Osteocyte (in vitro differentiated cells): ENCODE data around the gene HACD2. TPM values are rescaled to one million over a fixed set of nuclear protein-coding genes. Genes with fewer than 3 reads are reported as not detected.
A peak's percentile ranks its signal among the peaks of the same experiment; 100 is the strongest.

ENCODE experiments used
- DNase-seq: peaks from one replicate; pipeline ENCODE4 v3.0.0; 2021; ENCODE audit warnings: mixed read lengths; ENCODE audit not compliant: unreplicated experiment; ENCODE audit errors: extremely low spot score
- H3K27ac Mint-ChIP-seq: one replicate; pipeline ENCODE4 v1.8.0; 2021; ENCODE audit warnings: mild to moderate bottlenecking, mixed read lengths; ENCODE audit not compliant: unreplicated experiment
- H3K27me3 Mint-ChIP-seq: one replicate; pipeline ENCODE4 v1.8.0; 2021; ENCODE audit warnings: mixed read lengths; ENCODE audit not compliant: unreplicated experiment
- H3K36me3 Mint-ChIP-seq: one replicate; pipeline ENCODE4 v1.8.0; 2021; ENCODE audit warnings: mixed read lengths; ENCODE audit not compliant: unreplicated experiment
- H3K4me1 Mint-ChIP-seq: one replicate; pipeline ENCODE4 v1.8.0; 2021; ENCODE audit warnings: mixed read lengths; ENCODE audit not compliant: unreplicated experiment
- H3K4me3 Mint-ChIP-seq: one replicate; pipeline ENCODE4 v1.8.0; 2021; ENCODE audit warnings: mild to moderate bottlenecking, moderate library complexity, mixed read lengths; ENCODE audit not compliant: unreplicated experiment
- H3K9me3 Mint-ChIP-seq: one replicate; pipeline ENCODE4 v1.8.0; 2021; ENCODE audit warnings: mixed read lengths; ENCODE audit not compliant: unreplicated experiment
- CTCF ChIP-seq: fragments of 200-600 bp; sonication (generic); IDR thresholded peaks from 2 replicates; pipeline ENCODE4 v1.5.0; 2021; ENCODE audit warnings: antibody characterized with exemption, mild to moderate bottlenecking, moderate library complexity
- total RNA-seq: library from RNA; stranded (reverse); gene quantifications from 2 replicates; pipeline ENCODE4 v1.2.1, GENCODE V29; 2021

Gene HACD2
- total RNA-seq, 1 donor from 2014 or later = 63.8 TPM

GRCh38 chr3:123446610-123447109 lies 138.2 kb downstream of the HACD2 start:
- no peak for DNase-seq
- no peak for TF ChIP-seq CTCF
- Mint-ChIP-seq H3K4me3 (peak overlapping the region; percentile 59), H3K27ac (no peak overlapping the region), H3K4me1 (peaks cover 13% of the 10 kb centered on the region), H3K27me3 (peaks cover 46% of the 10 kb centered on the region), H3K9me3 (no peaks in the 10 kb centered on the region), H3K36me3 (peaks cover 3% of the 10 kb centered on the region)

- H3K9me3 Mint-ChIP-seq = no peaks in the 10 kb centered on the region
- peaks cover 3% of the 10 kb centered on the region for H3K36me3 Mint-ChIP-seq
- peak overlapping the region; percentile 1 for H3K4me3 Mint-ChIP-seq
- TF ChIP-seq CTCF = no peak
- peaks cover 13% of the 10 kb centered on the region for H3K4me1 Mint-ChIP-seq
- H3K27me3 Mint-ChIP-seq = peaks cover 45% of the 10 kb centered on the region
- no peak overlapping the region for H3K27ac Mint-ChIP-seq
- no peak for DNase-seq
These were observed 138.6 kb downstream of the HACD2 start for GRCh38 chr3:123446210-123446609.

- peaks cover 13% of the 10 kb centered on the region for H3K4me1 Mint-ChIP-seq
- no peak for TF ChIP-seq CTCF
- no peaks in the 10 kb centered on the region for H3K9me3 Mint-ChIP-seq
- peaks cover 41% of the 10 kb centered on the region for H3K27me3 Mint-ChIP-seq
- H3K27ac Mint-ChIP-seq = no peak overlapping the region
- no peak for DNase-seq
- H3K36me3 Mint-ChIP-seq = peaks cover 3% of the 10 kb centered on the region
- peak overlapping the region; percentile 1 for H3K4me3 Mint-ChIP-seq
These were observed 139.2 kb downstream of the HACD2 start for GRCh38 chr3:123445702-123446101.

GRCh38 chr3:123444744-123445143 lies 140.1 kb downstream of the HACD2 start:
- Mint-ChIP-seq H3K36me3 (peaks cover 3% of the 10 kb centered on the region), H3K4me3 (peak overlapping the region; percentile 26), H3K4me1 (peaks cover 9% of the 10 kb centered on the region), H3K27me3 (peaks cover 37% of the 10 kb centered on the region), H3K27ac (no peak overlapping the region), H3K9me3 (no peaks in the 10 kb centered on the region)
- peak; percentile 18 for TF ChIP-seq CTCF
- DNase-seq = no peak

GRCh38 chr3:123444023-123444422 lies 140.8 kb downstream of the HACD2 start:
- Mint-ChIP-seq H3K4me1 (peaks cover 9% of the 10 kb centered on the region), H3K27ac (no peak overlapping the region), H3K27me3 (peaks cover 37% of the 10 kb centered on the region), H3K36me3 (peaks cover 3% of the 10 kb centered on the region), H3K9me3 (no peaks in the 10 kb centered on the region), H3K4me3 (no peak overlapping the region)
- no peak for DNase-seq
- no peak for TF ChIP-seq CTCF
